ENCODE data around the gene RHO.

DNA sequence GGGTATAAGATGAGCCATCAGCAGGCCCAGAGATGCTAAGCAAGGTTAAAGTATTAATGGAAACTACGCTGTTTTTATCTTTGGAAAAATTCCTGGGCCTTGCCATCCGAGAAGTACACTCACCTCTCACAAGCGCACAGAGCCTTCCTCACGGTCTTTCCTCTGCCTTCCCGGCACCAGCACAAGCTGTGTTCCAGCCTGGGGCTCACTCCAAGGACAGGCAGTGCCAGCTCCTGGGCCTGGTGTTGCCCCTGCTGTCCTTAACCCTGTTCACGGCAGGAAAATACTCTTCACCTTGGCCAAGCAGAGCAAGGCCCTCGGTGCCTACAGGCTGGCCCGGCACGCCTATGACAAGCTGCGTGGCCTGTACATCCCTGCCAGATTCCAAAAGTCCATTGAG is 14.3 kb upstream of the RHO start:
- no peak for TF ChIP-seq SMARCA5 (IDR thresholded peaks at IDR 0.05)
- TF ChIP-seq EGR1 (IDR thresholded peaks at IDR 0.05; ENCODE audit: borderline replicate concordance in 1 of 2, low read depth in 2 of 2, low read length in 2 of 2) = no peak
- no peak for TF ChIP-seq CREB1 (IDR thresholded peaks at IDR 0.05; ENCODE audit: low read depth)
- TF ChIP-seq, protein P1, sequence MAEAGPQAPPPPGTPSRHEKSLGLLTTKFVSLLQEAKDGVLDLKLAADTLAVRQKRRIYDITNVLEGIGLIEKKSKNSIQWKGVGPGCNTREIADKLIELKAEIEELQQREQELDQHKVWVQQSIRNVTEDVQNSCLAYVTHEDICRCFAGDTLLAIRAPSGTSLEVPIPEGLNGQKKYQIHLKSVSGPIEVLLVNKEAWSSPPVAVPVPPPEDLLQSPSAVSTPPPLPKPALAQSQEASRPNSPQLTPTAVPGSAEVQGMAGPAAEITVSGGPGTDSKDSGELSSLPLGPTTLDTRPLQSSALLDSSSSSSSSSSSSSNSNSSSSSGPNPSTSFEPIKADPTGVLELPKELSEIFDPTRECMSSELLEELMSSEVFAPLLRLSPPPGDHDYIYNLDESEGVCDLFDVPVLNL (IDR thresholded peaks at IDR 0.05; ENCODE audit: low read depth, low read length) = no peak

Data from GM12878 (cell line).